Esophagus squamous epithelium (tissue), 5 donors: ENCODE measurements around the gene TRIP10. TPM values are rescaled to one million over a fixed set of nuclear protein-coding genes. Genes with fewer than 3 reads are reported as not detected.
"Not testable (repeated sequence)": the region's sequence is repeated elsewhere in the genome, so short reads cannot be mapped to it uniquely, and the experiment has no call there.

Source experiments
- DNase-seq: peaks from one replicate; lab custom pipeline; 2025; lab: John Stamatoyannopoulos, UW
- H3K27ac ChIP-seq, 4 donors: fragments of 200-600 bp; sonication (generic); one replicate each; pipeline ENCODE4 v1.5.1; 2016 to 2019; ENCODE audit warnings: mild to moderate bottlenecking in 1 of 4
- H3K27me3 ChIP-seq, 4 donors: fragments of 200-600 bp; sonication (generic); 1 replicate in 3 of 4; 2 replicates in 1 of 4; pipeline versions ENCODE4 v1.5.1 to v1.6.0; 2017 to 2021; ENCODE audit warnings: antibody characterized with exemption in 1 of 4
- H3K36me3 ChIP-seq, 3 donors: fragments of 200-600 bp; sonication (generic); one replicate each; pipeline ENCODE4 v1.5.1; 2016 to 2019
- H3K4me1 ChIP-seq, 3 donors: fragments of 200-600 bp; sonication (generic); one replicate each; pipeline ENCODE4 v1.5.1; 2017 to 2019
- H3K4me3 ChIP-seq, 4 donors: fragments of 200-600 bp; sonication (generic); 1 replicate in 3 of 4; 2 replicates in 1 of 4; pipeline ENCODE4 v1.5.1; 2016 to 2019; ENCODE audit warnings: mild to moderate bottlenecking in 2 of 4, moderate library complexity in 1 of 4
- H3K9me3 ChIP-seq, 3 donors: fragments of 200-600 bp; sonication (generic); one replicate each; pipeline ENCODE4 v1.5.1; 2016 to 2019
- CTCF ChIP-seq, 6 experiments: fragments of 450-650 bp in 4 of 6; fragments of 200-600 bp in 2 of 6; sonication (generic) in 2 of 6; IDR thresholded peaks; one replicate each; pipeline ENCODE4 v1.5.1; 2016 to 2019; ENCODE audit warnings: antibody characterized with exemption in 6 of 6, mild to moderate bottlenecking in 4 of 6, moderate library complexity in 4 of 6
- POLR2A ChIP-seq, 4 donors: fragments of 450-650 bp; IDR thresholded peaks; one replicate each; pipeline ENCODE4 v1.6.1; 2017; ENCODE audit warnings: antibody characterized with exemption in 4 of 4, mild to moderate bottlenecking in 4 of 4, moderate library complexity in 3 of 4
- WGBS, 2 donors: methylation state at CpG; one replicate each; pipeline ENCODE4 v1.1.5; 2018; 5-methylcytosine and 5-hydroxymethylcytosine counted together
- intact Hi-C: fragments of 100-400 bp; cut with DNase I; formaldehyde crosslinking; loops from one replicate; pipeline ENCODE4 v1.15.0; 2022
- total RNA-seq, 4 donors: library from RNA; depleted of rRNA; stranded (reverse); fragments of >200 nt; gene quantifications; one replicate each; pipeline ENCODE4 v1.1.0, GENCODE V29; 2016
- donor health status: DM: yes; HTN: yes; CAD: no.

Gene TRIP10
- total RNA-seq, 4 donors from 2014 or later = 67.6 to 160 (median 117) TPM

DNA sequence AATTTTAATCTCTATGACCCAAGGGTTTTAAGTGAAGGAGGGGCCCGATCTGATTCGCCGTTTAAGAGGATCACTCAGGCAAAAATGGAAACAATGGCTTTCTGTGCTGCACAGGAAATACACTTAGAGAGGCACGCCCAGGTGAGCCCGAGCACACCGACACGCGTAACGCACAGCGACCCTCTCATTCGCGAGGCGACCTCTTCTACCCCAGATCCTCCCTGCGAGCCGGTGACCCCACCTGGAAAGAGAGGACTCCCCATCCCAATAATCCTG lies 27.5 kb downstream of the TRIP10 start:
- peak overlapping the region; percentile 87 to 92 (median 90) for H3K27ac ChIP-seq
- peaks cover 4 to 34% (median 15%) of the 10 kb centered on the region in 3 donors for H3K4me1 ChIP-seq
- no peak for DNase-seq
- H3K36me3 ChIP-seq = peaks cover 0 to 15% (median 0%) of the 10 kb centered on the region in 3 donors
- 0 to 2% methylated on average over 15 of the region's 15 CpGs for WGBS, 2 donors
- no peaks in the 10 kb centered on the region for H3K9me3 ChIP-seq
- peak overlapping the region; percentile 37 to 74 (median 56) for H3K4me3 ChIP-seq
- TF ChIP-seq CTCF (IDR thresholded peaks at IDR 0.05) (no peak), POLR2A (IDR thresholded peaks at IDR 0.05) (no peak)
- peaks cover 0 to 26% (median 0%) of the 10 kb centered on the region in 4 donors for H3K27me3 ChIP-seq
- intact Hi-C loops = no loop called here

DNA sequence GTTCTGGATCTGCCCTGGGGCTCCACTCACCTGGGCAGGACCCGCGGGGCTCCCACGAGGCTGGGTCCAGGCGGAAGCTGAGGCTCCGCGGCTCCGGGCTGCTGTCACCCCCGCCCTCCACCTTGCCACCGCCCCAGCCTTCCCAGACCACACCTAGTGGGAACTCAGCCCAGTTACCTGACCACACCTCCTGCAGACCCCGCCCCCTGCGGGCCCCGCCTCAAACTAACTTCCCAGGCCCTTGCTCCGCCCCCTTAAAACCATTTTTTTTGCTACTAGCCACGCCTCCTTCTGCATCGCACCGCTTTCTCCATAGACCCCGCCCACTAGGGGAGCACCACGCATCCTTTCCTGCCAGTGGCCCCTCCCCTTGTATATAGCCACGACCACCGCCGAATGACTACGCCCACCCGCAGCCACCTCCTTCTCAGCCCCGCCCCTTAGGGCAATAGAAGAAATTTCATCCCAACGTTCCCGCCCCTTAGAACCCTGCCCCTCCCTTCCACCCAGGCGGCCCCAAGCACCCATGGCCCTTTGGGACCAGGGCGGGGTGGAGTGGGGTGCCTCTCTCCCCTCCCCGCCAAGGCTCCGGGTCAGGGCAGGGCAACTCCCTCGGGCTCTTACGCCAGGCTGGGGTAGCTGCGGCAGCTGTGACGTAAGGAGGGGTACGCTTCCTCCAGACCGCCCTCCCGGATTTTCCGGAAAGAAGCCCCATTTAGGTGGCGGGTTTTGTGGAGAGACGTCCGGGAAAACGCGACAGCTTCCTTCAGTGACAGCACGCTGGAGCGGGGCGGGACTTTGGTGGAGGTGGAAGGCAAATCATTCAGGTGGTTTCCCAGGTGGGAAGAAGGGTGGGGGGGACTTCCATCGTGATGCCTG lies 28.1 kb downstream of the TRIP10 start, which contains the start of gene SH2D3A:
Gene SH2D3A, minus strand, starts transcription at position 79 of the 879 bp plus-strand sequence. CDS start 3,687 bp downstream, outside the sequence.
- Histone ChIP-seq H3K27me3 (peaks cover 0 to 26% (median 0%) of the 10 kb centered on the region in 4 donors), H3K36me3 (peaks cover 0 to 10% (median 0%) of the 10 kb centered on the region in 3 donors), H3K4me3 (peak within 1 kb of the TSS; percentile 37 to 74 (median 56)), H3K27ac (peak within 1 kb of the TSS; percentile 87 to 92 (median 90)), H3K4me1 (peaks cover 4 to 38% (median 15%) of the 10 kb centered on the region in 3 donors), H3K9me3 (no peaks in the 10 kb centered on the region)
- intact Hi-C loops = no loop called here
- TF ChIP-seq POLR2A (IDR thresholded peaks at IDR 0.05) = peak in 3 of 4 donors; percentile 67 to 69 (median 68)
- peak in 3 of 6 experiments; percentile 15 to 16 (median 15) for TF ChIP-seq CTCF (IDR thresholded peaks at IDR 0.05)
- 1 to 2% methylated on average over 14 to 16 of the region's 47 CpGs for WGBS, 2 donors
- peak; percentile 66 for DNase-seq

GRCh38 chr19:6768236-6768785 lies 28.8 kb downstream of the TRIP10 start:
- Histone ChIP-seq H3K36me3 (peaks cover 0 to 3% (median 0%) of the 10 kb centered on the region in 3 donors), H3K27me3 (peaks cover 0 to 26% (median 0%) of the 10 kb centered on the region in 4 donors), H3K9me3 (no peaks in the 10 kb centered on the region), H3K27ac (peak overlapping the region; percentile 71 to 92 (median 89)), H3K4me1 (peaks cover 4 to 39% (median 15%) of the 10 kb centered on the region in 3 donors), H3K4me3 (peak overlapping the region in 3 of 4 donors; percentile 54 to 74 (median 59))
- TF ChIP-seq CTCF (IDR thresholded peaks at IDR 0.05) (no peak), POLR2A (IDR thresholded peaks at IDR 0.05) (no peak)
- intact Hi-C loops = no loop called here
- no peak for DNase-seq
- 45 to 46% methylated on average over 7 to 8 of the region's 8 CpGs for WGBS, 2 donors

DNA sequence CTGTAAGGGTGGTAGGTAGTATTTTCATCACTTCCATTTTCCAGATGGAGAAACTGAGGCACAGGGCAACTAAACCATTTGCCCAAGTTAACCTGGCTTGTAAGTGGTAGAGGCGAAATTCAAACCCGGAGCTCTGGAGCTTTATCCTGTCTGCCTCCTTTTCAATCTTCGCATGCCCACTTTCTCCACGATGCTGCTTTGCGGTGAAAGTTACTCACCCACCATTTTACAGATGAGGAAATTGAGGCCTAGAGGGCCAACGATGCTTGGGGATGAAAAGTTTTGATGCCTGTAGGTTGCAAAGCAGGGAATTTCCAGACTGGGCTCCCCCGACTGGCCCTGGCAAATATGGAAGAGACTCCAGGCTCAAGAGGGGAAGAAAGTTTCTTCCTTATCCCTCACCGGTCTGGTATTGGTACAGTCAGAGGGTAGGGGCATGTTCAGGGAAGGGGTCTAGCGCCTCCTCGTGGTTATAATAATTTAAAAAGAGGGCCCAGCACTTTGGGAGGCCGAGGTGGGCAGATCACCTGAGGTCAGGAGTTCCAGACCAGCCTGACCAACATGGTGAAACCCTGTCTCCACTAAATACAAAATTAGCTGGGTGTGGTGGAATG lies 29.6 kb downstream of the TRIP10 start:
- Histone ChIP-seq H3K27me3 (peaks cover 0 to 26% (median 0%) of the 10 kb centered on the region in 4 donors), H3K4me3 (no peak overlapping the region), H3K4me1 (peaks cover 4 to 39% (median 15%) of the 10 kb centered on the region in 3 donors), H3K9me3 (no peaks in the 10 kb centered on the region), H3K27ac (peak overlapping the region in 2 of 4 donors; percentile 21 to 92), H3K36me3 (no peaks in the 10 kb centered on the region)
- intact Hi-C loops = no loop called here
- no peak for DNase-seq
- 55 to 61% methylated on average over 7 to 11 of the region's 11 CpGs for WGBS, 2 donors
- TF ChIP-seq CTCF (IDR thresholded peaks at IDR 0.05) (peak in 4 of 6 experiments; percentile 17 to 51 (median 26)), POLR2A (IDR thresholded peaks at IDR 0.05) (no peak)

DNA sequence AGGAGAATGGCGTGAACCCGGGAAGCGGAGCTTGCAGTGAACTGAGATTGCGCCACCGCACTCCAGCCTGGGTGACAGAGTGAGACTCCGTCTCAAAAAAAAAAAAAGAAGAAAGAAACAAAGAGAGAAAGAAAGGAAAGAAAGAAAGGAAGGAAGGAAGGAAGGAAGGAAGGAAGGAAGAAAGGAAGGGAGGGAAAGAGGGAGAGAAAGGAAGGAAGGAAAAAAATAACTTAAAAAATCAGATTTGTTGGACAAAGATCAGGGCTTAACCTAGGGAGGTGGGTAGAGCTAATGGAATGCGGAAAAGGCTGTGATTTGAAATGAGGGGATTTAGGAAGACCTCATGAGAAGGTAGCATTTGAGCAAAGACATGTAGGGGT lies 32.2 kb downstream of the TRIP10 start:
- 80 to 87% methylated on average over 7 of the region's 7 CpGs for WGBS, 2 donors
- H3K9me3 ChIP-seq, H3K4me3 ChIP-seq, DNase-seq, intact Hi-C loops, H3K27ac ChIP-seq, H3K36me3 ChIP-seq: not testable (repeated sequence)
- H3K27me3 ChIP-seq = peaks cover 0 to 12% (median 0%) of the 10 kb centered on the region in 4 donors
- peaks cover 0 to 30% (median 9%) of the 10 kb centered on the region in 3 donors for H3K4me1 ChIP-seq
